MV-4-11 (cell line): ENCODE results near the gene LTF.
"Not testable (repeated sequence)": the region's sequence is repeated elsewhere in the genome, so short reads cannot be mapped to it uniquely, and the experiment has no call there.

Experiments
- DNase-seq: peaks from one replicate; lab custom pipeline; 2025; lab: John Stamatoyannopoulos, UW

Gene LTF

DNA sequence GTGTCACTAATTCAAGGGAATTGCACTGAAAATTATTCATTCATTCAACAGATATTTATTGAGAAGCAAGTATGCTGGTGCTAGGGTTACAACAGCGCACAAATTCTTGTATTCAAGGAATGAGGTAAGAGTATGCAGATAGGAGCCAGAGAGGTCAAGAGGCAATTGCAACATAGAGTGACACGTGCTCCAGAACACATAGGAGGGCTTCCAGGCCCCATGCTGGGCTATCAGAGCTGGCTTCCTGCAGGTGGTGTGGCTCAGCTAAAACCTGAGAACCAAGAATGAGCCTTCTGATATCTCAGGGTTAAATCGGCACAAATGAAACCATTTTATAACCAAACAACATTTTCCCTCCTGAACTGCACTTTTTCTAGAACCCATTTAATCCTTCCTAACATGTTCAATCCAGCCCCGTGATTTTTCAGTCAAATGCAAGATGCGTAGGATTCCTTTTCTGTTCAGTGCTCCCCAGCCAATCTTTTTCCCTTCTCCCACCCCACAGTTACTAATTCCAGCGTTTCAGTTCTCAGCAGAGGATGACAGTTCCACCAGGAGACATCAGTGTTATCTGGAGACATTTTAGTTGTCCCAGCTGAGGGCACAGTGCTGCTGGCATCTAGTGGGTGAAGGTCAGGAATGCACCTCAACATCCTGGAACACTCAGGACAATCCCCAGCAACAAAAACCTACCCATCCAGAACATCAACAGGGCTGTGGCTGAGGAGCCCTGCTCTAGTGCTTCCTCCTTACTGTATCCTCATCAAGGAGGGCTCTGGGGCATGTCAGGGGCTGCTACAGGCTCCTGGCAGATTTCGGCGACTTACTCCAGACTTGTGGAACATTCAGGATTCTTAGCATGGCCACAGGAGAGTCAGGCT, 70.9 kb downstream of the LTF start:
- DNase-seq = peak; percentile 85

DNA sequence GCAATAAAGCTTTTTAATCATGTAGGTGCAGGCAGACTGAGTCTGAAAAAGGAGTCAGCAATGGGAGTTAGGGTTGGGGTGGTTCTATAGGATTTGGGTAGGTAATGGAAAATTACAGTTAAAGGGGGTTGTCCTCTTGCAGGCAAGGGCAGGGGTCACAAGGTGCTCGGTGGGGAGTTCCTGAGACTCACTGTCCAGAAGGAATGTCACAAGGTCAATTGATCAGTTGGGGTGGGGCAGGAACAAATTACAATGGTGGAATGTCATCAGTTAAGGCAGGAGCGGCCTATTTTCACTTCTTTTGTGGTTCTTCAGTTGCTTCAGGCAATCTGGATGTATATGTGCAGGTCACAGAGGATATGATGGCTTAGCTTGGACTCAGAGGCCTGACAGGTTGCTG, 71.7 kb downstream of the LTF start:
- DNase-seq = no peak

DNA sequence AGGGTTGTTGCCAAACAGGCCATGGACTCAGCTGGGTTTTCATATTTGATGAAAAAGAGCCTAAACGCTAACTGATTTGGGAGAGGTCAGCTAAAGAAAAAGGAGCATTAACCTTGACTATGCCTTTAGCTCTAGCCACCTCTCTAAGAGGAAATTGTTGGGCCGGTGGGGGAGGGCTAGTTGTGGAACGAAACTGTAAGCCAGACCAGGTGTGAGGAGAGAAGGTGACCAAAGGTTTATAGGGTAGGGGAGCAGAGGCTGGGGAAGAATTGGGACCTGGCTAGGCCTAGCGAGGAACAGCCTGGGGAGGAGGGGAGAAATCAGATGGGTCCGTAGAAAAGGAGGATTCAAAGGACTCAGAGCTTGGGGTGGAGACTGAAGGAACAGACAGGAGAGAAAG, 73.2 kb downstream of the LTF start:
- DNase-seq = not testable (repeated sequence)

DNA sequence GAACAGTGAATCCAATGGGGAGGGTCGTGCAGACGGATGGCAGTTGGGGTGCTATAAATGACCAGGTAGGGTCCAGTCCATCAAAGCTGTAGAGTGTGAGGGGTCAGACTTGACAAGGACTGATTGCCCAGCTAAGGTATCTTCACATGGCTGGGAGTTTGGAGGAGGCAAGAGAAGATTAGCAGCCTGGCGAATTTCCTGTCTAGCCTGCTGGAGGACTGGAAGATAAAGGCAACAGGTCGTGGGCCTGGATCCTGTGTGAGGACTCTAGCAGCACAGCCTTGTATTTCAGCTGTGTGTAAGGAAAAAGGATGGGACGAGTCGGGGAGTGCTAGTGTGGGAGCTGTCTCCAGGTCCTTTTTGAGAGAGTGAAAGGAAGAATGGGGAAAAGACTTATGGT, 75.4 kb downstream of the LTF start:
- DNase-seq = no peak

DNA sequence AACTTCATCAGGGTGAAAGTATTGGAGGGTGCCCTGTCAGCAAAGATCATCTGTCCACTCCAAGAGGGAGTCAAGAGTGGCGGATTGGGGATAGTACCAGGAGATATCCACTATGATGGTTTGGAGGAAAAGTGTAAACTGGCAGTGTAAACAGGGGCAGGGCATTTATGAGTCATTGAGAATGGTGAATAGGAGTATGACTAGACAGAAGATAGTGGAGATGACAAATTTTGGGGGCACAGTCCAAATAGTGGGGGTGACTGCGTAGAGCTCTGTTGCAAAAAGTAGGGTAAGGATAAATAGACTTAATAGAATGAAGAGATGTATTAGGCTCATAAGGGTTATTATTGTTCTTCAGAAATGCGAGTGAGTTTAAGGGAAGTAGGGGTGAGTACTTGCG, 75.9 kb downstream of the LTF start:
- not testable (repeated sequence) for DNase-seq

DNA sequence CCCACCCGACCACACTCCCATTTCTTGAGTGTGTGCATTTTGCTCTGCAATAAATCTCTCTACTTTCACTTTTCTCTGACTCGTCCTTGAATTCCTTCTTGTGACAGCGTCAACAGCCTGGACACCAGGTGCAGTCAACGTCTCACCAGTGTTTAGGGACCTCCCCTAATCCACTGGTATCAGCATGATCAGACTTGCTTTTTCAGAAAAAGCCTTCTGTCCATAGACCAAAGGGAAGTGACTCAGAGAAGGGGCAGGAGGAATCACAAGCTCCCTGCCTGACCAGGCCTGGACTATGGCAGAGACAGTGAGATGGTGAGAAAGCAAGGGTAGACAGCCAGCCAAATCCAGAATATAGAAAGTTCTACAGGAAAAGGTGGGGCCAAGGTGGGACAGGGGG, 78.5 kb downstream of the LTF start:
- peak; percentile 74 for DNase-seq
